GM12878 (cell line): ENCODE data around the gene CARM1. TPM values are rescaled to one million over a fixed set of nuclear protein-coding genes. Genes with fewer than 3 reads are reported as not detected.
A peak's percentile ranks its signal among the peaks of the same experiment; 100 is the strongest.

Experiments
- ASH2L ChIP-seq: fragments of 300-600, 200-600 bp; sonication (generic); IDR thresholded peaks from 2 replicates; pipeline ENCODE4 v1.6.1; 2017; ENCODE audit warnings: low read depth, mild to moderate bottlenecking, borderline replicate concordance
- CBFB ChIP-seq: IDR thresholded peaks from 2 replicates; pipeline ENCODE4 v1.6.1; 2016; ENCODE audit warnings: antibody characterized with exemption, low read depth
- CHD1 ChIP-seq: IDR thresholded peaks from 2 replicates; pipeline ENCODE4 v1.6.1; 2012; ENCODE audit warnings: low read depth, low read length, improper control_type of control experiment
- CREB1 ChIP-seq: IDR thresholded peaks from 2 replicates; pipeline ENCODE4 v1.6.1; 2012; ENCODE audit warnings: low read depth, mild to moderate bottlenecking, inconsistent platforms
- CREM ChIP-seq: IDR thresholded peaks from 2 replicates; pipeline ENCODE4 v1.6.1; 2014; ENCODE audit warnings: antibody characterized with exemption, low read depth
- EED ChIP-seq: sonication (generic); IDR thresholded peaks from 2 replicates; pipeline ENCODE4 v1.6.1; 2016; ENCODE audit warnings: antibody characterized with exemption, low read depth
- EZH2 ChIP-seq: IDR thresholded peaks from 2 replicates; pipeline ENCODE4 v1.6.1; 2012; ENCODE audit warnings: low read depth, mild to moderate bottlenecking, control low read depth, inconsistent platforms, low read length, borderline replicate concordance; ENCODE audit not compliant: control insufficient read depth
- HSF1 ChIP-seq: fragments of 150-350 bp; IDR thresholded peaks from 2 replicates; pipeline ENCODE4 v1.6.1; 2014; ENCODE audit warnings: mild to moderate bottlenecking, low read depth, low read length
- IRF3 ChIP-seq: fragments of 450-650 bp; IDR thresholded peaks from 2 replicates; pipeline ENCODE4 v1.6.1; 2014; ENCODE audit warnings: mild to moderate bottlenecking
- NR2C1 ChIP-seq: fragments of 450-650 bp; IDR thresholded peaks from 2 replicates; pipeline ENCODE4 v1.6.1; 2017; ENCODE audit warnings: antibody characterized with exemption, mild to moderate bottlenecking, moderate library complexity
- RB1 ChIP-seq: fragments of 450-650 bp; formaldehyde crosslinking; IDR thresholded peaks from 2 replicates; pipeline ENCODE4 v1.6.1; 2017; ENCODE audit warnings: mild to moderate bottlenecking, borderline replicate concordance
- REST ChIP-seq: IDR thresholded peaks from 2 replicates; pipeline ENCODE4 v1.6.1; 2012; ENCODE audit warnings: mild to moderate bottlenecking, low read depth, low read length
- STAT1 ChIP-seq: fragments of 450-650 bp; conservative IDR thresholded peaks from 2 replicates; pipeline ENCODE4 v1.6.1; 2014; ENCODE audit warnings: antibody characterized with exemption, mild to moderate bottlenecking
- SUZ12 ChIP-seq: fragments of 200-600 bp; sonication (generic); IDR thresholded peaks from one replicate; pipeline ENCODE4 v1.6.1; 2018; ENCODE audit warnings: antibody characterized with exemption, mild to moderate bottlenecking; ENCODE audit not compliant: unreplicated experiment
- YY1 ChIP-seq: IDR thresholded peaks from 2 replicates; pipeline ENCODE4 v1.6.1; 2011; ENCODE audit warnings: low read depth, mild to moderate bottlenecking, low read length
- polyA plus RNA-seq, 11 experiments: library from polyadenylated mRNA; depleted of rRNA in 4 of 11; unstranded in 6 of 11; stranded (reverse) in 5 of 11; fragments of >200 nt; fragmentation: Nextera tagmentation in 4 of 11; fragmentation: Illumina TruSeq in 1 of 11; extraction: Ambion mirVana in 4 of 11; extraction: Trizol in 1 of 11; gene quantifications; 1 replicate in 1 of 11; 2 replicates in 10 of 11; pipeline versions ENCODE4 v1.2.1 to v1.2.3, GENCODE V29; 2011 to 2016; ENCODE audit warnings: inconsistent platforms in 2 of 11, missing spikeins in 2 of 11, low read depth in 1 of 11
- total RNA-seq, 4 experiments: library from RNA; depleted of rRNA in 3 of 4; stranded (reverse); fragments of >200 nt in 3 of 4; fragmentation: Illumina TruSeq in 1 of 4; extraction: Trizol in 1 of 4; gene quantifications; 2 replicates each; pipeline versions ENCODE4 v1.2.1 to v1.2.3, GENCODE V29; 2013 to 2021
- TF ChIP-seq, protein P1 (sequence below): fragments of 450-650 bp; IDR thresholded peaks from 2 replicates; pipeline ENCODE4 v1.6.1; 2018; ENCODE audit warnings: borderline replicate concordance, mild to moderate bottlenecking; ENCODE audit not compliant: partially characterized antibody
- TF ChIP-seq, protein P2 (sequence below): fragments of 150-350 bp; IDR thresholded peaks from 2 replicates; pipeline ENCODE4 v1.6.1; 2016; ENCODE audit warnings: low read depth, low read length

Gene CARM1
- total and polyA plus RNA-seq, 10 of the 15 experiments (the other 5 are each of a cell fraction or from before 2014, with no cell fraction given): 0.45 to 116 (median 39.7) TPM

GRCh38 chr19:10836479-10837330 is 34.6 kb upstream of the CARM1 start (continued):
- TF ChIP-seq REST: no peak
- no peak for TF ChIP-seq SUZ12
- TF ChIP-seq CREM: peak; percentile 36; the same call in 1 of the 2 replicates
- TF ChIP-seq, protein P1, sequence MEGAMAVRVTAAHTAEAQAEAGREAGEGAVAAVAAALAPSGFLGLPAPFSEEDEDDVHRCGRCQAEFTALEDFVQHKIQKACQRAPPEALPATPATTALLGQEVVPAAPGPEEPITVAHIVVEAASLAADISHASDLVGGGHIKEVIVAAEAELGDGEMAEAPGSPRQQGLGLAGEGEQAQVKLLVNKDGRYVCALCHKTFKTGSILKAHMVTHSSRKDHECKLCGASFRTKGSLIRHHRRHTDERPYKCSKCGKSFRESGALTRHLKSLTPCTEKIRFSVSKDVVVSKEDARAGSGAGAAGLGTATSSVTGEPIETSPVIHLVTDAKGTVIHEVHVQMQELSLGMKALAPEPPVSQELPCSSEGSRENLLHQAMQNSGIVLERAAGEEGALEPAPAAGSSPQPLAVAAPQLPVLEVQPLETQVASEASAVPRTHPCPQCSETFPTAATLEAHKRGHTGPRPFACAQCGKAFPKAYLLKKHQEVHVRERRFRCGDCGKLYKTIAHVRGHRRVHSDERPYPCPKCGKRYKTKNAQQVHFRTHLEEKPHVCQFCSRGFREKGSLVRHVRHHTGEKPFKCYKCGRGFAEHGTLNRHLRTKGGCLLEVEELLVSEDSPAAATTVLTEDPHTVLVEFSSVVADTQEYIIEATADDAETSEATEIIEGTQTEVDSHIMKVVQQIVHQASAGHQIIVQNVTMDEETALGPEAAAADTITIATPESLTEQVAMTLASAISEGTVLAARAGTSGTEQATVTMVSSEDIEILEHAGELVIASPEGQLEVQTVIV: no peak
- TF ChIP-seq RB1: peak; percentile 87; the same call in 1 of the 2 replicates
- no peak for TF ChIP-seq YY1
- no peak for TF ChIP-seq EZH2
- no peak for TF ChIP-seq IRF3
- TF ChIP-seq STAT1: no peak; the same call in 1 of the 2 replicates
- peak; percentile 66 for TF ChIP-seq CREB1
- no peak for TF ChIP-seq CBFB
- TF ChIP-seq HSF1: no peak
- TF ChIP-seq EED: no peak
- TF ChIP-seq, protein P2, sequence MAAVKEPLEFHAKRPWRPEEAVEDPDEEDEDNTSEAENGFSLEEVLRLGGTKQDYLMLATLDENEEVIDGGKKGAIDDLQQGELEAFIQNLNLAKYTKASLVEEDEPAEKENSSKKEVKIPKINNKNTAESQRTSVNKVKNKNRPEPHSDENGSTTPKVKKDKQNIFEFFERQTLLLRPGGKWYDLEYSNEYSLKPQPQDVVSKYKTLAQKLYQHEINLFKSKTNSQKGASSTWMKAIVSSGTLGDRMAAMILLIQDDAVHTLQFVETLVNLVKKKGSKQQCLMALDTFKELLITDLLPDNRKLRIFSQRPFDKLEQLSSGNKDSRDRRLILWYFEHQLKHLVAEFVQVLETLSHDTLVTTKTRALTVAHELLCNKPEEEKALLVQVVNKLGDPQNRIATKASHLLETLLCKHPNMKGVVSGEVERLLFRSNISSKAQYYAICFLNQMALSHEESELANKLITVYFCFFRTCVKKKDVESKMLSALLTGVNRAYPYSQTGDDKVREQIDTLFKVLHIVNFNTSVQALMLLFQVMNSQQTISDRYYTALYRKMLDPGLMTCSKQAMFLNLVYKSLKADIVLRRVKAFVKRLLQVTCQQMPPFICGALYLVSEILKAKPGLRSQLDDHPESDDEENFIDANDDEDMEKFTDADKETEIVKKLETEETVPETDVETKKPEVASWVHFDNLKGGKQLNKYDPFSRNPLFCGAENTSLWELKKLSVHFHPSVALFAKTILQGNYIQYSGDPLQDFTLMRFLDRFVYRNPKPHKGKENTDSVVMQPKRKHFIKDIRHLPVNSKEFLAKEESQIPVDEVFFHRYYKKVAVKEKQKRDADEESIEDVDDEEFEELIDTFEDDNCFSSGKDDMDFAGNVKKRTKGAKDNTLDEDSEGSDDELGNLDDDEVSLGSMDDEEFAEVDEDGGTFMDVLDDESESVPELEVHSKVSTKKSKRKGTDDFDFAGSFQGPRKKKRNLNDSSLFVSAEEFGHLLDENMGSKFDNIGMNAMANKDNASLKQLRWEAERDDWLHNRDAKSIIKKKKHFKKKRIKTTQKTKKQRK: no peak
- no peak for TF ChIP-seq ASH2L
- TF ChIP-seq NR2C1: no peak
- TF ChIP-seq CHD1: no peak
